Bronchial epithelial cell (primary cell): ENCODE results near the gene IFNLR1. TPM values are rescaled to one million over a fixed set of nuclear protein-coding genes. Genes with fewer than 3 reads are reported as not detected.

Experiments used
- DNase-seq: peaks from one replicate; pipeline ENCODE4 v3.0.0-alpha.2; 2010; ENCODE audit warnings: low read depth
- FAIRE-seq: peaks from 2 replicates; lab custom pipeline; 2011; peaks lifted over from hg19 to GRCh38; lab: Jason Lieb, UNC
- H3K27me3 ChIP-seq: 2 replicates; pipeline ENCODE4 v1.5.1; 2011; ENCODE audit warnings: low read length; ENCODE audit not compliant: control insufficient read depth, insufficient read depth
- H3K36me3 ChIP-seq: 2 replicates; pipeline ENCODE4 v1.5.1; 2011; ENCODE audit warnings: low read length; ENCODE audit not compliant: control insufficient read depth, insufficient read depth
- H3K4me3 ChIP-seq: 2 replicates; pipeline ENCODE4 v1.5.1; 2011; ENCODE audit warnings: mild to moderate bottlenecking, low read depth, low read length, control low read depth
- total RNA-seq: library from RNA; depleted of rRNA; stranded (reverse); fragments of >200 nt; gene quantifications from 2 replicates; pipeline ENCODE4 v1.2.1, GENCODE V29; 2014
- TF ChIP-seq, protein P1 (sequence below): IDR thresholded peaks from 2 replicates; pipeline ENCODE4 v1.5.1; 2011; ENCODE audit warnings: mild to moderate bottlenecking, moderate library complexity, low read length, control low read depth, inconsistent platforms; ENCODE audit not compliant: insufficient read depth, severe bottlenecking

Gene IFNLR1
- total RNA-seq, 1 donor from 2014 or later, result 4.5 TPM

DNA sequence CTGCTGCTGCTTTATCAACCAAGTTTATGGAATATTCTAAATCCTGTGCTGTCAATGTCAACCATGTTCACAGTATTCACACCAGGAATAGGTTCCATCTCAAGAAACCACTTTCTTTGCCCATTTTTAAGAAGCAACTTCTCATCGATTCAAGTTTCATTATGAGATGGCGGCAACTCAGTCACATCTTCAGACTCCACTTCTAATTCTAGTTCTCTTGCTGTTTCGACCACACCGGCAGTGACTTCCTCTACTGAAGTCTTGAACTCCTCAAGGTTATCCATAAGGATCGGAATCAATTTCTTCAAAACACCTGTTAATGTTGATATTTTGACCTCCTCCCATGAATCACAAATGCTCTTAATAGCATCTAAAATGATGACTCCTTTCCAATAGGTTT is 39.7 kb upstream of the IFNLR1 start:
- DNase-seq, result no peak
- TF ChIP-seq, protein P1, sequence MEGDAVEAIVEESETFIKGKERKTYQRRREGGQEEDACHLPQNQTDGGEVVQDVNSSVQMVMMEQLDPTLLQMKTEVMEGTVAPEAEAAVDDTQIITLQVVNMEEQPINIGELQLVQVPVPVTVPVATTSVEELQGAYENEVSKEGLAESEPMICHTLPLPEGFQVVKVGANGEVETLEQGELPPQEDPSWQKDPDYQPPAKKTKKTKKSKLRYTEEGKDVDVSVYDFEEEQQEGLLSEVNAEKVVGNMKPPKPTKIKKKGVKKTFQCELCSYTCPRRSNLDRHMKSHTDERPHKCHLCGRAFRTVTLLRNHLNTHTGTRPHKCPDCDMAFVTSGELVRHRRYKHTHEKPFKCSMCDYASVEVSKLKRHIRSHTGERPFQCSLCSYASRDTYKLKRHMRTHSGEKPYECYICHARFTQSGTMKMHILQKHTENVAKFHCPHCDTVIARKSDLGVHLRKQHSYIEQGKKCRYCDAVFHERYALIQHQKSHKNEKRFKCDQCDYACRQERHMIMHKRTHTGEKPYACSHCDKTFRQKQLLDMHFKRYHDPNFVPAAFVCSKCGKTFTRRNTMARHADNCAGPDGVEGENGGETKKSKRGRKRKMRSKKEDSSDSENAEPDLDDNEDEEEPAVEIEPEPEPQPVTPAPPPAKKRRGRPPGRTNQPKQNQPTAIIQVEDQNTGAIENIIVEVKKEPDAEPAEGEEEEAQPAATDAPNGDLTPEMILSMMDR, result no peak
- FAIRE-seq, result no peak
- H3K27me3 ChIP-seq, result peaks cover 3% of the 10 kb centered on the region
- no peaks in the 10 kb centered on the region for H3K36me3 ChIP-seq
- no peak overlapping the region for H3K4me3 ChIP-seq

DNA sequence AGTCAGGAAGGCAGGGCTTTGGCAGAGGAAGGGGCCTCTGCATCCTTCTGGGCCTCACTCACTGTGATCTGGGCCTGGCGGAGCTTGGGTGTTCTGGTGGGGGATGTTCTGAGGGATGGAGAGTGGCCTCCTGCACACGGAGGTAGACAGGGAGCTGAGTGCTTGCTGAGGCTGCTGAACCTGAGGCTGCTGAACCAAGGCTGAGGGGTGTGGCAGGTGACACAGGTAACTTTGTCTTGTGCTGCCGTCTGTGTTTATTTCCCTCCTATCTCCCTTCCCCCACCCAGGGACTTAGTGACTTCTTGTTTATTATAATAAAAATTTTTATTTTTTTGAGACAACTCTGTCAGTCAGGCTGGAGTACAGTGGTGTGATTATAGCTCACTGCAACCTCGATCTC is 37.7 kb upstream of the IFNLR1 start:
- TF ChIP-seq, protein P1, result no peak
- no peak for DNase-seq

DNA sequence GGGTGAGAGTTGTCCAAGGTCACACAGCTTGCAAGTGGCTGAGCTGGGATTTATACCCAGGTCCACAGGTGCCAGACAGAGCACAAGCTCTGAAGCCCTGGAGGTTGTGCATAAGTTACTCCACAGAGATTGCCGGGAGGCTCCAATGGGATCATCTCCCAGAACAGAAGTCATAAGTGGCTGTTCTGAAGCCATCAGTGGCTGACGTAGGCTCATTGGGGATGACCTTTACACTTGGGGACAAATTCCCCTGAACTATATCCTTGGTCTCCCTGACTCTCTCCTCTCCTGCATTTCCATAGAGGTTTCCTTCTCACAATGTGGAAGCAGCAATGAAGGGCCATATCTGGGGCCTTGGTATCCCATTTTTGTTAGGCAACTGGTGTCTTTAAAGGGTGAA is 37.0 kb upstream of the IFNLR1 start:
- FAIRE-seq, result no peak

More for the DNA sequence above, 37.7 kb upstream of the IFNLR1 start:
- peak; percentile 47 for FAIRE-seq
- H3K27me3 ChIP-seq, result no peaks in the 10 kb centered on the region
- H3K4me3 ChIP-seq, result no peak overlapping the region
- H3K36me3 ChIP-seq, result no peaks in the 10 kb centered on the region

DNA sequence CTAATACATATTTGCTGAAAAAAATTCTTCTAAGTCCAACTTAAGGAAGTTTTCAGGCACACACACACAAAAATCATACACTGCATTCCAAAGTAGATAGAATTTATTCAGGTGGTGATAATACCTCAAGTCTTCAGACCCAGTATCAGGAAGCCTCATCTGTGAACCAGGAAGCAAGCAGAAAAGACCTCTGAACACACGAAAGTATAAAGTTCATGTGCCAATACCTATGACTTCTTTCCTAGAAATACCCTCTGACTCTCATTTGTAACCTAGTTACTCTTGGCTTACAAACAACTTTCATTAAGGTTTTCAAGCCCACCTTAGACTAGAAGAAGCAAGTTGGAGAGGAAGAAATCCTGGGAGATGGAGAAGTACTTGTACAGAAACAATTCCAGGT is 35.7 kb upstream of the IFNLR1 start:
- Histone ChIP-seq H3K4me3 (no peak overlapping the region), H3K36me3 (no peaks in the 10 kb centered on the region), H3K27me3 (no peaks in the 10 kb centered on the region)
- FAIRE-seq (no peak), DNase-seq (no peak)
- TF ChIP-seq, protein P1, result no peak

More for the DNA sequence above, 37.0 kb upstream of the IFNLR1 start:
- no peak overlapping the region for H3K4me3 ChIP-seq
- H3K27me3 ChIP-seq, result no peaks in the 10 kb centered on the region
- no peak for DNase-seq
- TF ChIP-seq, protein P1, result no peak
- H3K36me3 ChIP-seq, result no peaks in the 10 kb centered on the region

DNA sequence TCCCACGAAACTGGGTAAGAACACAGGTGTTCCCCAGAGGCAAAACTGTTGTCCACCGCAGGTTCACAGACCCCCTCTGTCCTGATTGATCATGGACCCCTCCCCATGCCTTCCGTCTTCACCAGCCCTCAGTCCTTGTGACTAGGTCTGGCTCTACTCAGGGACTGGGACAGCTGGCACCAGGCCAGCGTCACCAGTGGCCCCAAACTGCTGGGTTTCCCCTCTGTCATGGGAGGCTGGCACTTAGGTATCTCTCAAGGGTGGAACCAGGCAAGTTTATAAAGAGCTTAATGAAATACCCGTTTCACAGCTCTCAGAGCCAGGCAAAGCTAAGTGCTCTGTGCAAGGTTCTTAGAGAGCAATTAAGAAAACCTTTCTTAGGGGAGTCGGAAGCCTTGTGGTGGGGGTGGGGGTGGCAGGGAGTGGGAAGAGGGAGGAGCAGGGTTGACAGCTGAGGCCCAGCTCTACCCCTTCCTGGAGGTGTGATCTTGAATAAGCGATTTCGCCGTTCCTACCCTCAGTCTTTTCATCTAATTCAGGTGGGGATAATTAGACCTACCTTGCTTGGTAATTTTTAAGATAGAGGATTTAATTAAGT is 35.0 kb upstream of the IFNLR1 start:
- Histone ChIP-seq H3K4me3 (no peak overlapping the region), H3K27me3 (peaks cover 2% of the 10 kb centered on the region), H3K36me3 (no peaks in the 10 kb centered on the region)
- no peak for DNase-seq
- FAIRE-seq, result no peak
- TF ChIP-seq, protein P1, result no peak

DNA sequence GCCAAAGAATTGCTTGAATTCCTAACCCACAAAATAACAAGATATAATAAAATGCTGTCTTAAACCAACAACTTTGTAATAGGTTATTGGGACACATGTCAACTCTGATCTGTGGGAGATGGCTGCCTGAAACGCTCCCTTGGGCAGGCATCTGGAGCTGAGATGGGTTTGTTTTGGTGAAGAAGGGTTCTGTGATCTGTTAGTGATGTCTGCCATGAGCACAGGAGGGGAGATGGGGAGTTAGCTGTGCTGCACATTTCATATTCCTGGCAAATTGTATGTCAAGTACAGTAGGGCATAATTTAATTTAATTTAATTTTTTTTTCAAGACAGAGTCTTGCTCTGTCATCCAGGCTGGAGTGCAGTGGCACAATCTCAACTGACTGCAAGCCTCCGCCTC is 34.2 kb upstream of the IFNLR1 start:
- DNase-seq, result no peak
- FAIRE-seq, result no peak
- TF ChIP-seq, protein P1, result no peak
- Histone ChIP-seq H3K36me3 (no peaks in the 10 kb centered on the region), H3K27me3 (peaks cover 3% of the 10 kb centered on the region), H3K4me3 (no peak overlapping the region)
